ENCODE data around the gene FLOT1. TPM values are rescaled to one million over a fixed set of nuclear protein-coding genes. Genes with fewer than 3 reads are reported as not detected.

FLOT1 gene
- total and polyA plus RNA-seq, 2 of the 13 experiments (the other 11 are each of a cell fraction or from before 2014, with no cell fraction given) = 82.3 to 130 TPM

DNA sequence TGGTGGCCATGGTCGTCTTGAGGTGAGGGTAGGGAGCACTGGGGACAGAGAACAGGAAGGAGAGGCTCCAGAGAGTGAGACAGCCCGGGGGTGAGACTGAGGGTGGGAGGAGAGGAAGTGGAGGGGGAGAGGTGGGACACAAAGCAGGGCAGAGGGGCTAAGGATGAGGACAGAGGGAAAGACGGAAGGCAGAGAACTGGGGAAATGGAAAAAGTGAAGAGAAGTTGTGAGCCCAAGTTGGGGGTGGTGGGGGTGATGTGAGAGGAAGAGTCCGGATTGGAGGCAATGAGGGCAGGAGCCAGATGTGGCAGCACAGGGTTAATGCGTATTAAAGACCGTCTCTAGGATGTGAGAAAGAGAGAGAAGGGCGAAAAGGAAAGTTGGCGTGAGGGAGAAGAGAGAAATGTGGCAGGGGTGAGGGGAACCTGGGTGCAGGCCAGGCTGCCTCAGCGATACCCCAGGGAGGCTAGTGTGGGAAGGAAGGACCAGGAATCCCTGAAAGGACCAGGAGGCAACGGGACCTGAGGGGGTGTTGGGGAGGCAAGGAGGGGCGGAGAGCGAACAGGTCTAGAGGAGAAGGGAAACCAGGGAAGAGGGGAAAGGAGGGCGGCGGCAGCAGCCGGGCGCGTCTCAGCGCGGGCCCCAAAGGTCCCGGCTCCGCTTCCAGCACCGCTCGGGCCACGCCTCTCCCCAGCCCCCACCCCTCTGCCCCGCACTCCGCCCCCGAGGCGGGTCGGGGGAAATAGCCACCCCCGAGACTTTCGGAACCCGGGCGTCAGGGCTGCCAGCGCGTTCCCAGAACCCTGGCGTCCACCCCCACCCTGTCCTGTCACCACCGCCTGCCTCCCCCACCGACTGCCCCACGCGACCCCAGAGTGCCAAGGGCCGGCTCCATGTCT, 56.2 kb downstream of the FLOT1 start, which contains the start of gene PPP1R18 (continued):
- 0 out of 2 replicates have a peak, but pooled peaks have one; percentile 19 for TF ChIP-seq ZNF75D (CRISPR knock-in tag; IDR thresholded peaks at IDR 0.05; ENCODE audit: borderline replicate concordance)
- TF ChIP-seq KLF12 (CRISPR knock-in tag; IDR thresholded peaks at IDR 0.05; ENCODE audit: borderline replicate concordance) = 0 out of 2 replicates have a peak, but pooled peaks have one; percentile 58
- 0 out of 2 replicates have a peak, but pooled peaks have one; percentile 10 for TF ChIP-seq TBX2 (CRISPR knock-in tag; IDR thresholded peaks at IDR 0.05; ENCODE audit: borderline replicate concordance)
- 0 out of 2 replicates have a peak, but pooled peaks have one; percentile 4 for TF ChIP-seq SAP130 (CRISPR knock-in tag; IDR thresholded peaks at IDR 0.05; ENCODE audit: low read depth)
- TF ChIP-seq NAIF1 (CRISPR knock-in tag; IDR thresholded peaks at IDR 0.05; ENCODE audit: borderline replicate concordance) = no peak
- TF ChIP-seq MYNN (CRISPR knock-in tag; IDR thresholded peaks at IDR 0.05; ENCODE audit: low read depth) = no peak
- 0 out of 4 replicates have a peak, but pooled peaks of 1 of the 2 experiments have one; percentile 33 for TF ChIP-seq POLR2A (IDR thresholded peaks at IDR 0.05; ENCODE audit: insufficient read depth in 1 of 2, low read depth in 2 of 2, low read length in 2 of 2)
- TF ChIP-seq, protein P1, sequence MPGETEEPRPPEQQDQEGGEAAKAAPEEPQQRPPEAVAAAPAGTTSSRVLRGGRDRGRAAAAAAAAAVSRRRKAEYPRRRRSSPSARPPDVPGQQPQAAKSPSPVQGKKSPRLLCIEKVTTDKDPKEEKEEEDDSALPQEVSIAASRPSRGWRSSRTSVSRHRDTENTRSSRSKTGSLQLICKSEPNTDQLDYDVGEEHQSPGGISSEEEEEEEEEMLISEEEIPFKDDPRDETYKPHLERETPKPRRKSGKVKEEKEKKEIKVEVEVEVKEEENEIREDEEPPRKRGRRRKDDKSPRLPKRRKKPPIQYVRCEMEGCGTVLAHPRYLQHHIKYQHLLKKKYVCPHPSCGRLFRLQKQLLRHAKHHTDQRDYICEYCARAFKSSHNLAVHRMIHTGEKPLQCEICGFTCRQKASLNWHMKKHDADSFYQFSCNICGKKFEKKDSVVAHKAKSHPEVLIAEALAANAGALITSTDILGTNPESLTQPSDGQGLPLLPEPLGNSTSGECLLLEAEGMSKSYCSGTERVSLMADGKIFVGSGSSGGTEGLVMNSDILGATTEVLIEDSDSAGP (CRISPR knock-in tag; IDR thresholded peaks at IDR 0.05; ENCODE audit: borderline replicate concordance) = no peak
- TF ChIP-seq, protein P2, sequence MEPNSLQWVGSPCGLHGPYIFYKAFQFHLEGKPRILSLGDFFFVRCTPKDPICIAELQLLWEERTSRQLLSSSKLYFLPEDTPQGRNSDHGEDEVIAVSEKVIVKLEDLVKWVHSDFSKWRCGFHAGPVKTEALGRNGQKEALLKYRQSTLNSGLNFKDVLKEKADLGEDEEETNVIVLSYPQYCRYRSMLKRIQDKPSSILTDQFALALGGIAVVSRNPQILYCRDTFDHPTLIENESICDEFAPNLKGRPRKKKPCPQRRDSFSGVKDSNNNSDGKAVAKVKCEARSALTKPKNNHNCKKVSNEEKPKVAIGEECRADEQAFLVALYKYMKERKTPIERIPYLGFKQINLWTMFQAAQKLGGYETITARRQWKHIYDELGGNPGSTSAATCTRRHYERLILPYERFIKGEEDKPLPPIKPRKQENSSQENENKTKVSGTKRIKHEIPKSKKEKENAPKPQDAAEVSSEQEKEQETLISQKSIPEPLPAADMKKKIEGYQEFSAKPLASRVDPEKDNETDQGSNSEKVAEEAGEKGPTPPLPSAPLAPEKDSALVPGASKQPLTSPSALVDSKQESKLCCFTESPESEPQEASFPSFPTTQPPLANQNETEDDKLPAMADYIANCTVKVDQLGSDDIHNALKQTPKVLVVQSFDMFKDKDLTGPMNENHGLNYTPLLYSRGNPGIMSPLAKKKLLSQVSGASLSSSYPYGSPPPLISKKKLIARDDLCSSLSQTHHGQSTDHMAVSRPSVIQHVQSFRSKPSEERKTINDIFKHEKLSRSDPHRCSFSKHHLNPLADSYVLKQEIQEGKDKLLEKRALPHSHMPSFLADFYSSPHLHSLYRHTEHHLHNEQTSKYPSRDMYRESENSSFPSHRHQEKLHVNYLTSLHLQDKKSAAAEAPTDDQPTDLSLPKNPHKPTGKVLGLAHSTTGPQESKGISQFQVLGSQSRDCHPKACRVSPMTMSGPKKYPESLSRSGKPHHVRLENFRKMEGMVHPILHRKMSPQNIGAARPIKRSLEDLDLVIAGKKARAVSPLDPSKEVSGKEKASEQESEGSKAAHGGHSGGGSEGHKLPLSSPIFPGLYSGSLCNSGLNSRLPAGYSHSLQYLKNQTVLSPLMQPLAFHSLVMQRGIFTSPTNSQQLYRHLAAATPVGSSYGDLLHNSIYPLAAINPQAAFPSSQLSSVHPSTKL (CRISPR knock-in tag; IDR thresholded peaks at IDR 0.05) = no peak
- 0 out of 2 replicates have a peak, but pooled peaks have one; percentile 59 for TF ChIP-seq EED (CRISPR knock-in tag; IDR thresholded peaks at IDR 0.05)
- 0 out of 2 replicates have a peak, but pooled peaks have one; percentile 26 for TF ChIP-seq ZNF878 (CRISPR knock-in tag; IDR thresholded peaks at IDR 0.05)
- no peak; the same call in 1 of the 2 replicates for TF ChIP-seq ZNF746 (CRISPR knock-in tag; IDR thresholded peaks at IDR 0.05)
- TF ChIP-seq ZFY (CRISPR knock-in tag; IDR thresholded peaks at IDR 0.05) = peak; percentile 39; the same call in 1 of the 2 replicates
- TF ChIP-seq CCDC6 (CRISPR knock-in tag; IDR thresholded peaks at IDR 0.05) = peak; percentile 69; the same call in 1 of the 2 replicates
- TF ChIP-seq RFXAP (CRISPR knock-in tag; IDR thresholded peaks at IDR 0.05; ENCODE audit: borderline replicate concordance) = 0 out of 2 replicates have a peak, but pooled peaks have one; percentile 8
- TF ChIP-seq SALL1 (CRISPR knock-in tag; IDR thresholded peaks at IDR 0.05) = peak; percentile 40; the same call in 1 of the 2 replicates
- TF ChIP-seq NR2C2 (CRISPR knock-in tag; IDR thresholded peaks at IDR 0.05; ENCODE audit: borderline replicate concordance) = 0 out of 2 replicates have a peak, but pooled peaks have one; percentile 26
- TF ChIP-seq SALL2 (CRISPR knock-in tag; IDR thresholded peaks at IDR 0.05) = 0 out of 2 replicates have a peak, but pooled peaks have one; percentile 25
- TF ChIP-seq ELF1 (CRISPR knock-in tag; IDR thresholded peaks at IDR 0.05) = no peak
- 0 out of 2 replicates have a peak, but pooled peaks have one; percentile 55 for TF ChIP-seq ZNF782 (CRISPR knock-in tag; IDR thresholded peaks at IDR 0.05; ENCODE audit: borderline replicate concordance)
- peak; percentile 70 for TF ChIP-seq PCBP2 (optimal IDR thresholded peaks at IDR 0.05; ENCODE audit: low read depth, low read length, poor library complexity, severe bottlenecking)
- TF ChIP-seq, protein P3, sequence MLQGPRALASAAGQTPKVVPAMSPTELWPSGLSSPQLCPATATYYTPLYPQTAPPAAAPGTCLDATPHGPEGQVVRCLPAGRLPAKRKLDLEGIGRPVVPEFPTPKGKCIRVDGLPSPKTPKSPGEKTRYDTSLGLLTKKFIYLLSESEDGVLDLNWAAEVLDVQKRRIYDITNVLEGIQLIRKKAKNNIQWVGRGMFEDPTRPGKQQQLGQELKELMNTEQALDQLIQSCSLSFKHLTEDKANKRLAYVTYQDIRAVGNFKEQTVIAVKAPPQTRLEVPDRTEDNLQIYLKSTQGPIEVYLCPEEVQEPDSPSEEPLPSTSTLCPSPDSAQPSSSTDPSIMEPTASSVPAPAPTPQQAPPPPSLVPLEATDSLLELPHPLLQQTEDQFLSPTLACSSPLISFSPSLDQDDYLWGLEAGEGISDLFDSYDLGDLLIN (CRISPR knock-in tag; IDR thresholded peaks at IDR 0.05; ENCODE audit: borderline replicate concordance) = 0 out of 2 replicates have a peak, but pooled peaks have one; percentile 26
